K562 (cell line): ENCODE results near the gene HCRTR1. TPM values are rescaled to one million over a fixed set of nuclear protein-coding genes. Genes with fewer than 3 reads are reported as not detected.

ENCODE experiments used
- ATAC-seq: fragments of 200-7000 bp; cut with Tn5 transposase; 3 replicates; pipeline ENCODE4 v1.9.1; 2020; ENCODE audit warnings: moderate library complexity
- BruUV-seq: library from RNA; stranded (reverse); fragments of 400-500 nt; replicated peaks from 2 replicates; lab custom pipeline; 2021; lab: Mats Ljungman, UMichigan
- CTCF ChIA-PET: fragments of 300-600 bp; formaldehyde crosslinking; extraction: SDS; loops from one replicate; lab custom pipeline; 2021; ENCODE audit warnings: low intra/inter-chr PET ratio; lab: Yijun Ruan, JAX
- POLR2A ChIA-PET: fragments of 300-600, 350-650 bp; sonication (Branson Sonifier 250); formaldehyde crosslinking; extraction: SDS; loops from one replicate; lab custom pipeline; 2021; ENCODE audit warnings: antibody characterized with exemption, inconsistent platforms; lab: Yijun Ruan, JAX
- DNase-seq, 4 experiments: peaks; one replicate each; pipeline versions ENCODE4 v3.0.0 to v3.0.0-alpha.2; 2011 to 2018; ENCODE audit warnings: low spot score in 3 of 4, mixed read lengths in 3 of 4; ENCODE audit errors: extremely low read depth in 1 of 4
- FAIRE-seq: peaks from 2 replicates; lab custom pipeline; 2011; peaks lifted over from hg19 to GRCh38; lab: Jason Lieb, UNC
- H2AFZ ChIP-seq: 2 replicates; pipeline ENCODE4 v1.6.0; 2011; ENCODE audit warnings: low read depth, low read length, control low read depth, inconsistent platforms
- H3K27ac ChIP-seq: fragments of 200-600 bp; 3 replicates; pipeline ENCODE4 v1.8.0; 2011; ENCODE audit warnings: low read depth, mild to moderate bottlenecking, control low read depth, inconsistent platforms, low read length, moderate library complexity, mixed read lengths; ENCODE audit errors: extremely low read depth
- H3K27me3 ChIP-seq, 2 experiments: fragments of 300-600 bp in 1 of 2; 2 replicates in 1 of 2; 3 replicates in 1 of 2; pipeline versions ENCODE4 v1.6.0 to v1.8.0; 2011; ENCODE audit warnings: inconsistent platforms in 2 of 2, low read length in 2 of 2, mild to moderate bottlenecking in 1 of 2, mixed read lengths in 1 of 2, moderate library complexity in 1 of 2; ENCODE audit not compliant: control insufficient read depth in 2 of 2, insufficient read depth in 2 of 2
- H3K36me3 ChIP-seq: fragments of 300-600 bp; 3 replicates; pipeline ENCODE4 v1.8.0; 2011; ENCODE audit warnings: mild to moderate bottlenecking, low read length, inconsistent platforms; ENCODE audit not compliant: control insufficient read depth, insufficient read depth
- H3K4me1 ChIP-seq, 2 experiments: fragments of 200-600 bp in 1 of 2; replicated peaks in 1 of 2; 2 replicates in 1 of 2; 3 replicates in 1 of 2; pipeline versions ENCODE4 v1.5.1 to v1.8.0; 2011; ENCODE audit warnings: inconsistent platforms in 2 of 2, low read length in 2 of 2, mild to moderate bottlenecking in 1 of 2, mixed read lengths in 1 of 2, moderate library complexity in 1 of 2; ENCODE audit not compliant: control insufficient read depth in 2 of 2, insufficient read depth in 2 of 2
- H3K4me2 ChIP-seq: 2 replicates; pipeline ENCODE4 v1.6.1; 2011; ENCODE audit warnings: low read length, control low read depth, inconsistent platforms, mixed read lengths; ENCODE audit not compliant: insufficient read depth
- H3K4me3 ChIP-seq: fragments of 200-600 bp; sonication (generic), shearing (Covaris generic); 2 replicates; pipeline ENCODE4 v1.5.1; 2016; ENCODE audit warnings: control low read depth, inconsistent platforms
- H3K79me2 ChIP-seq: fragments of 200-600 bp; 3 replicates; pipeline ENCODE4 v1.8.0; 2011; ENCODE audit warnings: low read length, inconsistent platforms; ENCODE audit not compliant: control insufficient read depth, insufficient read depth
- H3K9ac ChIP-seq, 2 experiments: 2 replicates each; pipeline versions ENCODE4 v1.6.0 to v1.6.1; 2011; ENCODE audit warnings: low read depth in 2 of 2, low read length in 2 of 2, control low read depth in 1 of 2, inconsistent platforms in 1 of 2, mild to moderate bottlenecking in 1 of 2, mixed read lengths in 1 of 2; ENCODE audit not compliant: insufficient read depth in 1 of 2
- H3K9me1 ChIP-seq: one replicate; pipeline ENCODE4 v1.6.0; 2011; ENCODE audit warnings: inconsistent platforms, mild to moderate bottlenecking, low read length, moderate library complexity; ENCODE audit not compliant: control insufficient read depth, insufficient read depth
- H3K9me3 ChIP-seq: replicated peaks from 2 replicates; pipeline ENCODE4 v1.5.1; 2011; ENCODE audit warnings: low read depth, low read length, inconsistent platforms; ENCODE audit not compliant: control insufficient read depth, insufficient read depth
- H4K20me1 ChIP-seq: replicated peaks from 2 replicates; pipeline ENCODE4 v1.6.1; 2011; ENCODE audit warnings: low read length, inconsistent platforms, mixed read lengths; ENCODE audit not compliant: control insufficient read depth, insufficient read depth
- BHLHE40 ChIP-seq: IDR thresholded peaks from 2 replicates; pipeline ENCODE4 v1.6.1; 2011; ENCODE audit warnings: low read length, improper control_type of control experiment
- CTBP1 ChIP-seq: fragments of 450-650 bp; IDR thresholded peaks from 2 replicates; pipeline ENCODE4 v1.6.1; 2016; ENCODE audit warnings: borderline replicate concordance
- FOSL1 ChIP-seq: fragments of 200-800 bp; sonication (Bioruptor generic); conservative IDR thresholded peaks from 2 replicates; pipeline ENCODE4 v1.6.1; 2016; ENCODE audit warnings: missing genetic modification characterization, missing compliant biosample characterization
- HDAC3 ChIP-seq: fragments of 450-650 bp; IDR thresholded peaks from 2 replicates; pipeline ENCODE4 v1.6.1; 2018; ENCODE audit warnings: borderline replicate concordance, mild to moderate bottlenecking, moderate library complexity; ENCODE audit not compliant: partially characterized antibody
- HLTF ChIP-seq: fragments of 450-650 bp; IDR thresholded peaks from 2 replicates; pipeline ENCODE4 v1.6.1; 2016
- MCM2 ChIP-seq: fragments of 450-650 bp; IDR thresholded peaks from 2 replicates; pipeline ENCODE4 v1.6.1; 2017; ENCODE audit warnings: low read depth, mild to moderate bottlenecking
- MEF2D ChIP-seq: conservative IDR thresholded peaks from 2 replicates; pipeline ENCODE4 v1.6.1; 2016; ENCODE audit warnings: low read depth, missing genetic modification characterization, missing compliant biosample characterization
- NR0B1 ChIP-seq: fragments of 450-650 bp; IDR thresholded peaks from one replicate; pipeline ENCODE4 v1.6.1; 2018; ENCODE audit warnings: mild to moderate bottlenecking, moderate library complexity; ENCODE audit not compliant: partially characterized antibody
- NR1H2 ChIP-seq: sonication (generic); formaldehyde crosslinking; IDR thresholded peaks from 2 replicates; pipeline ENCODE4 v1.4.0; 2020; ENCODE audit warnings: mild to moderate bottlenecking, missing genetic modification reagents
- PHF20 ChIP-seq: fragments of 450-650 bp; IDR thresholded peaks from 2 replicates; pipeline ENCODE4 v1.6.1; 2018; ENCODE audit not compliant: partially characterized antibody
- PML ChIP-seq: IDR thresholded peaks from 2 replicates; pipeline ENCODE4 v1.6.1; 2012; ENCODE audit warnings: low read length, inconsistent platforms
- POLR2B ChIP-seq: fragments of 450-650 bp; IDR thresholded peaks from 2 replicates; pipeline ENCODE4 v1.6.1; 2018; ENCODE audit warnings: low read depth; ENCODE audit not compliant: partially characterized antibody
- SRSF1 ChIP-seq: fragments of 200-400 bp; formaldehyde crosslinking; IDR thresholded peaks from 2 replicates; pipeline ENCODE4 v1.6.1; 2017; ENCODE audit warnings: mild to moderate bottlenecking, low read depth, low read length, moderate library complexity
- ZFP91 ChIP-seq: sonication (generic); formaldehyde crosslinking; IDR thresholded peaks from 2 replicates; pipeline ENCODE4 v1.8.0; 2022; ENCODE audit warnings: mild to moderate bottlenecking, missing genetic modification reagents
- ZHX1 ChIP-seq: fragments of 150-350 bp; conservative IDR thresholded peaks from 2 replicates; pipeline ENCODE4 v1.6.1; 2014; ENCODE audit warnings: low read length
- ZNF263 ChIP-seq: sonication (generic); formaldehyde crosslinking; IDR thresholded peaks from 2 replicates; pipeline ENCODE4 v1.8.0; 2022; ENCODE audit warnings: mild to moderate bottlenecking, missing genetic modification reagents, borderline replicate concordance
- ZNF696 ChIP-seq: fragments of 250-450 bp; sonication (Bioruptor Pico); conservative IDR thresholded peaks from 2 replicates; pipeline ENCODE4 v1.4.0; 2020; ENCODE audit warnings: mild to moderate bottlenecking, moderate library complexity
- ZNF778 ChIP-seq: fragments of 450-650 bp; formaldehyde crosslinking; IDR thresholded peaks from 2 replicates; pipeline ENCODE4 v1.4.0; 2020; ENCODE audit warnings: mild to moderate bottlenecking, moderate library complexity
- WGBS: fragments of 100-300 bp; shearing (Covaris generic); methylation state at CpG from one replicate; pipeline ENCODE4 v1.1.6; 2016; ENCODE audit warnings: low coverage, mixed read lengths; ENCODE audit not compliant: insufficient coverage; ENCODE audit errors: missing lambda C conversion rate; 5-methylcytosine and 5-hydroxymethylcytosine counted together
- in situ Hi-C: fragments of 300-500 bp; cut with MboI; formaldehyde crosslinking; loops from 4 replicates; pipeline ENCODE4 v1.15.0; 2018; ENCODE audit warnings: inconsistent platforms, mixed read lengths
- intact Hi-C: fragments of 100-400 bp; cut with micrococcal nuclease; formaldehyde crosslinking; loops from 2 replicates; pipeline ENCODE4 v1.14.2; 2022
- polyA plus RNA-seq, 8 experiments: library from polyadenylated mRNA; depleted of rRNA in 4 of 8; stranded (reverse) in 5 of 8; unstranded in 3 of 8; fragments of >200 nt; fragmentation: Nextera tagmentation in 2 of 8; fragmentation: Illumina TruSeq in 1 of 8; extraction: Ambion mirVana in 2 of 8; extraction: Trizol in 1 of 8; gene quantifications; 2 replicates each; pipeline versions ENCODE4 v1.2.1 to v1.2.3, GENCODE V29; 2011 to 2014; ENCODE audit warnings: inconsistent platforms in 1 of 8, missing spikeins in 1 of 8
- total RNA-seq, 7 experiments: library from RNA; depleted of rRNA in 6 of 7; stranded (reverse); fragments of >200 nt in 6 of 7; fragmentation: Illumina TruSeq in 2 of 7; extraction: Trizol in 2 of 7; gene quantifications; 2 replicates each; pipeline versions ENCODE4 v1.2.1 to v1.2.3, GENCODE V29; 2011 to 2021; ENCODE audit warnings: low replicate concordance in 1 of 7

The HCRTR1 gene
- total and polyA plus RNA-seq, 9 of the 15 experiments (the other 6 are each of a cell fraction or from before 2014, with no cell fraction given): not detected

GRCh38 chr1:31652891-31653499 is 35.5 kb downstream of the HCRTR1 start:
- no peak overlapping the region for H3K9ac ChIP-seq
- intact Hi-C loops: no loop called here
- peaks cover 28 to 61% of the 10 kb centered on the region in 2 experiments; a peak in 4 of 5 replicates for H3K27me3 ChIP-seq
- H3K4me3 ChIP-seq: no peak overlapping the region
- H3K4me2 ChIP-seq: no peak overlapping the region
- no peak for FAIRE-seq
- TF ChIP-seq FOSL1 (tag) (no peak), ZNF696 (CRISPR knock-in tag) (no peak), ZNF778 (CRISPR knock-in tag) (no peak), HLTF (no peak), SRSF1 (no peak), MEF2D (no peak), ZHX1 (no peak), PML (no peak), MCM2 (no peak), CTBP1 (no peak), NR0B1 (no peak), PHF20 (no peak), ZFP91 (CRISPR knock-in tag) (no peak), POLR2B (no peak), NR1H2 (no peak), ZNF263 (CRISPR knock-in tag) (no peak), HDAC3 (no peak), BHLHE40 (no peak)
- H2AFZ ChIP-seq: no peak overlapping the region
- H4K20me1 ChIP-seq: peaks cover 4% of the 10 kb centered on the region; the same call in 1 of the 2 replicates
- no peaks in the 10 kb centered on the region for H3K4me1 ChIP-seq
- no peaks in the 10 kb centered on the region for H3K9me1 ChIP-seq
- no peaks in the 10 kb centered on the region for H3K79me2 ChIP-seq
- DNase-seq: no peak
- ChIA-PET CTCF (no interaction called here), POLR2A (interaction anchor here (1.5 kb wide), 1 partner anchor 8 kb away, joined by 6 read pairs; the partner anchor contains the start of gene PEF1)
- H3K27ac ChIP-seq: no peak overlapping the region
- no peaks in the 10 kb centered on the region for H3K36me3 ChIP-seq
- WGBS: 1% methylated on average over 4 of the region's 4 CpGs
- in situ Hi-C loops: no loop called here
- H3K9me3 ChIP-seq: no peaks in the 10 kb centered on the region
- BruUV-seq: no TSS peak
- no peak for ATAC-seq
